OCI-LY7 (cell line): ENCODE data around the gene RASGRP2.
"Not testable (repeated sequence)": the region's sequence is repeated elsewhere in the genome, so short reads cannot be mapped to it uniquely, and the experiment has no call there.

Experiments
- CTCF ChIP-seq: fragments of 200-600 bp; sonication (generic); conservative IDR thresholded peaks from 2 replicates; pipeline ENCODE4 v1.5.1; 2014; ENCODE audit warnings: mild to moderate bottlenecking, antibody characterized with exemption, low read length, moderate library complexity, mixed read lengths
- EZH2phosphoT487 ChIP-seq: fragments of 200-600 bp; sonication (generic); IDR thresholded peaks from 2 replicates; pipeline ENCODE4 v1.6.1; 2018; ENCODE audit warnings: low read depth, borderline replicate concordance, mild to moderate bottlenecking, mixed run types, antibody characterized with exemption, low read length, moderate library complexity, mixed read lengths

GRCh38 chr11:64701956-64702355, 42.0 kb downstream of the RASGRP2 start:
- TF ChIP-seq CTCF, EZH2phosphoT487: not testable (repeated sequence)
